HL-60 (cell line): ENCODE measurements around the gene MOB3B.

Experiments used
- DNase-seq, 2 experiments: peaks; one replicate each; pipeline ENCODE4 v3.0.0-alpha.2; 2010 to 2020; ENCODE audit warnings: low read depth in 1 of 2, low spot score in 1 of 2
- H3K27ac ChIP-seq: fragments of 250-450 bp; sonication (Bioruptor Pico); replicated peaks from 2 replicates; pipeline ENCODE4 v1.5.1; 2020; ENCODE audit warnings: mild to moderate bottlenecking, moderate library complexity
- H3K27me3 ChIP-seq: fragments of 250-450 bp; sonication (Bioruptor Pico); 2 replicates; pipeline ENCODE4 v1.5.1; 2021; ENCODE audit warnings: mild to moderate bottlenecking, moderate library complexity; ENCODE audit not compliant: insufficient read depth, poor library complexity, severe bottlenecking
- H3K4me3 ChIP-seq: replicated peaks from 2 replicates; pipeline ENCODE4 v1.5.1; 2011; ENCODE audit warnings: mild to moderate bottlenecking, control low read depth, low read length; ENCODE audit not compliant: insufficient read depth
- GABPA ChIP-seq: IDR thresholded peaks from 2 replicates; pipeline ENCODE4 v1.6.1; 2012; ENCODE audit warnings: low read depth
- POLR2AphosphoS5 ChIP-seq: IDR thresholded peaks from 2 replicates; pipeline ENCODE4 v1.6.1; 2012; ENCODE audit warnings: low read depth
- SPI1 ChIP-seq: IDR thresholded peaks from 2 replicates; pipeline ENCODE4 v1.6.1; 2012; ENCODE audit warnings: low read depth, mild to moderate bottlenecking, borderline replicate concordance
- TF ChIP-seq, protein P1 (sequence below): IDR thresholded peaks from 2 replicates; pipeline ENCODE4 v1.6.1; 2012; ENCODE audit warnings: low read depth; ENCODE audit not compliant: insufficient replicate concordance
- TF ChIP-seq, protein P2 (sequence below): IDR thresholded peaks from one replicate; pipeline ENCODE4 v1.5.1; 2011; ENCODE audit warnings: low read length, control low read depth, inconsistent platforms; ENCODE audit not compliant: insufficient read depth

The MOB3B gene

DNA sequence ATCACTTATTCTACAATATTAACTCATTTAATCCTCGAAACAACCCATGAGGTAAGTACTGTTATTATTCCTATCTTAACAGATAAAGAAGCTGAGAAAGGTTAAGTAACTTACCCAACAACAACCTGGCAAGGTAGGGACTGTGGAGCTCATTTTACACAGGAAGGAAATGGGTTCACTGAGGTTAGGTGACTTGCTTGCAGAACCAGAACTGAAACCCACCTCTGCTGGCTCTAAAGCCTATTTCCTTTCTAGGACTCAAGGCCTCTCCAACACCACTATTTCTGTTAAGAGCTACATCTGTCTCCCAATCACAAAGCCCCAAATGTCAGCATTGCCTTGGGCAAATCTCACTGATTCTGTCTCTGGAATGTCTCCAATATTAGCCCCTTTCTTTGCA, 44.5 kb downstream of the MOB3B start:
- H3K4me3 ChIP-seq, result no peak overlapping the region
- TF ChIP-seq, protein P1, sequence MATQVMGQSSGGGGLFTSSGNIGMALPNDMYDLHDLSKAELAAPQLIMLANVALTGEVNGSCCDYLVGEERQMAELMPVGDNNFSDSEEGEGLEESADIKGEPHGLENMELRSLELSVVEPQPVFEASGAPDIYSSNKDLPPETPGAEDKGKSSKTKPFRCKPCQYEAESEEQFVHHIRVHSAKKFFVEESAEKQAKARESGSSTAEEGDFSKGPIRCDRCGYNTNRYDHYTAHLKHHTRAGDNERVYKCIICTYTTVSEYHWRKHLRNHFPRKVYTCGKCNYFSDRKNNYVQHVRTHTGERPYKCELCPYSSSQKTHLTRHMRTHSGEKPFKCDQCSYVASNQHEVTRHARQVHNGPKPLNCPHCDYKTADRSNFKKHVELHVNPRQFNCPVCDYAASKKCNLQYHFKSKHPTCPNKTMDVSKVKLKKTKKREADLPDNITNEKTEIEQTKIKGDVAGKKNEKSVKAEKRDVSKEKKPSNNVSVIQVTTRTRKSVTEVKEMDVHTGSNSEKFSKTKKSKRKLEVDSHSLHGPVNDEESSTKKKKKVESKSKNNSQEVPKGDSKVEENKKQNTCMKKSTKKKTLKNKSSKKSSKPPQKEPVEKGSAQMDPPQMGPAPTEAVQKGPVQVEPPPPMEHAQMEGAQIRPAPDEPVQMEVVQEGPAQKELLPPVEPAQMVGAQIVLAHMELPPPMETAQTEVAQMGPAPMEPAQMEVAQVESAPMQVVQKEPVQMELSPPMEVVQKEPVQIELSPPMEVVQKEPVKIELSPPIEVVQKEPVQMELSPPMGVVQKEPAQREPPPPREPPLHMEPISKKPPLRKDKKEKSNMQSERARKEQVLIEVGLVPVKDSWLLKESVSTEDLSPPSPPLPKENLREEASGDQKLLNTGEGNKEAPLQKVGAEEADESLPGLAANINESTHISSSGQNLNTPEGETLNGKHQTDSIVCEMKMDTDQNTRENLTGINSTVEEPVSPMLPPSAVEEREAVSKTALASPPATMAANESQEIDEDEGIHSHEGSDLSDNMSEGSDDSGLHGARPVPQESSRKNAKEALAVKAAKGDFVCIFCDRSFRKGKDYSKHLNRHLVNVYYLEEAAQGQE, result no peak
- TF ChIP-seq, protein P2, sequence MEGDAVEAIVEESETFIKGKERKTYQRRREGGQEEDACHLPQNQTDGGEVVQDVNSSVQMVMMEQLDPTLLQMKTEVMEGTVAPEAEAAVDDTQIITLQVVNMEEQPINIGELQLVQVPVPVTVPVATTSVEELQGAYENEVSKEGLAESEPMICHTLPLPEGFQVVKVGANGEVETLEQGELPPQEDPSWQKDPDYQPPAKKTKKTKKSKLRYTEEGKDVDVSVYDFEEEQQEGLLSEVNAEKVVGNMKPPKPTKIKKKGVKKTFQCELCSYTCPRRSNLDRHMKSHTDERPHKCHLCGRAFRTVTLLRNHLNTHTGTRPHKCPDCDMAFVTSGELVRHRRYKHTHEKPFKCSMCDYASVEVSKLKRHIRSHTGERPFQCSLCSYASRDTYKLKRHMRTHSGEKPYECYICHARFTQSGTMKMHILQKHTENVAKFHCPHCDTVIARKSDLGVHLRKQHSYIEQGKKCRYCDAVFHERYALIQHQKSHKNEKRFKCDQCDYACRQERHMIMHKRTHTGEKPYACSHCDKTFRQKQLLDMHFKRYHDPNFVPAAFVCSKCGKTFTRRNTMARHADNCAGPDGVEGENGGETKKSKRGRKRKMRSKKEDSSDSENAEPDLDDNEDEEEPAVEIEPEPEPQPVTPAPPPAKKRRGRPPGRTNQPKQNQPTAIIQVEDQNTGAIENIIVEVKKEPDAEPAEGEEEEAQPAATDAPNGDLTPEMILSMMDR, result no peak
- TF ChIP-seq POLR2AphosphoS5 (no peak), GABPA (no peak), SPI1 (no peak)
- DNase-seq, result no peak
- no peaks in the 10 kb centered on the region for H3K27me3 ChIP-seq
- H3K27ac ChIP-seq, result no peak overlapping the region

DNA sequence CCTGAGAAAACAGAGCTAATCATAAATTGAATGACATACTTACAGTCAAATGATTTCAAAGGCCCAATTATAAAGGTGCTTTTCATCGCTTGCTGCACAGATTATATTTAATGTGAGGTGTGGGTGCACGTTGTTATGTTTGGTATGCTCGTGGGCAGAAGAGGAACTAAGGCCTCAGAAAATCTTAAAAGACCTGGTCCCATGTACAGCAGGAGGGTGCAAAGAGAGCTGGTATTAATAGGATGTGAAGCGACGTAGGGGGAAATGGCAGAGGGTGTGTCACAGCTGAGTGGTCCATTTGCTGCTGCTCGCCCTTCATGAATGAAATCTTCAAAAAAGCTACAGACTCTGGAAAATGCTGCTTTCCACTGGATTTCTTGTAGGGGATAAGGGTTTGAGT, 46.0 kb downstream of the MOB3B start:
- Histone ChIP-seq H3K4me3 (no peak overlapping the region), H3K27me3 (no peaks in the 10 kb centered on the region), H3K27ac (no peak overlapping the region)
- TF ChIP-seq GABPA, result no peak
- TF ChIP-seq, protein P2, result no peak
- no peak for TF ChIP-seq SPI1
- no peak for TF ChIP-seq POLR2AphosphoS5
- TF ChIP-seq, protein P1, result no peak
- DNase-seq, result no peak

DNA sequence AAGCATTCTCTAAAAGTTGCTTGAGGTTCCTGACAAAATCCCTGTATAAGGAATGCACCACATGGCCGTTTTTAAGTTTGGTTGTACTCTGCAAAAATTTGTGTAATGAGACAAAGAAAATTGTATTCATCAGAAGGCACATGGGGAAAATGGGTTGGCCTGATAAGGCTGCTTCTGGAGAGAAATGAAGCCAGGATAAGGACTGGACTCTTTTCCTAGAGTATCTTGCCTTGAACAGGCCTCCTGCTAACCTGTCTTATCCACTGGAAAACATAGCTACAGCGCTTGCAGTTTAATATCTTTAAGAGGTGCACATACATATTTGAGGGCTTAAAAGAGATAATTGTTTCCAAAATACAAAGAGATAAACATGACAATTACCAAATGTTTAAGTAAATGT, 46.9 kb downstream of the MOB3B start:
- no peak for DNase-seq
- no peak overlapping the region for H3K27ac ChIP-seq
- no peak for TF ChIP-seq POLR2AphosphoS5
- TF ChIP-seq GABPA, result no peak
- TF ChIP-seq, protein P2, result no peak
- no peak overlapping the region for H3K4me3 ChIP-seq
- no peaks in the 10 kb centered on the region for H3K27me3 ChIP-seq

DNA sequence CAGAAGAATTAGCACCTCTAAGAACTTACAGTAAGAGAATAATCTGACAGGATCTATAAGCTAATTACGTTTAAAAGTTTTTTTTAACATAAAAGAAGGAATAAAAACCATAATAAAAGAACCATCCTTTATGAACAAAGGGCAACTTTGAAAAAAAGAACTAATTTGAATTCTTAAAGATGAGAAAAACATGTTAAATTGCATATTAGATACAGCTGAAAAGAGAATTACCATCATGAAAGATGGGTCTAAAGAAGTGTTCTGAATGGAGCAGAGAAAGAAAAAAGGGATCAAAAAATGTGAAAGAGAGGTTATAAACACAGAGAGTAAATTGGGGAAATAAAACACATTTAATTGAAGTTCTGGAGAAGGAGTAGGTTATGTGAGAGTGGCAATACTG, 51.3 kb downstream of the MOB3B start:
- H3K4me3 ChIP-seq, result no peak overlapping the region
- TF ChIP-seq, protein P1, result no peak
- no peak for TF ChIP-seq GABPA
- TF ChIP-seq POLR2AphosphoS5, result no peak
- TF ChIP-seq, protein P2, result no peak
- no peak for TF ChIP-seq SPI1
- no peaks in the 10 kb centered on the region for H3K27me3 ChIP-seq
- DNase-seq, result no peak
- no peak overlapping the region for H3K27ac ChIP-seq
